ENCODE measurements around the gene KCNMA1. TPM values are rescaled to one million over a fixed set of nuclear protein-coding genes. Genes with fewer than 3 reads are reported as not detected.

KCNMA1 gene
- total RNA-seq, 1 experiment from 2014 or later = 0.45 TPM

GRCh38 chr10:77228559-77228958 is 409.0 kb downstream of the KCNMA1 start:
- peaks cover 6% of the 10 kb centered on the region for H3K9me3 Mint-ChIP-seq (ENCODE audit: low read depth, unreplicated experiment)
- no peak overlapping the region for H3K4me3 Mint-ChIP-seq (ENCODE audit: low read depth, unreplicated experiment)
- no TSS peak for BruUV-seq (replicated peaks)
- H3K27ac Mint-ChIP-seq (ENCODE audit: unreplicated experiment) = no peak overlapping the region
- no peak for DNase-seq
- CTCF ChIA-PET = no interaction called here
- no peaks in the 10 kb centered on the region for H3K36me3 Mint-ChIP-seq (ENCODE audit: insufficient read depth, unreplicated experiment)
- TF ChIP-seq CTCF (IDR thresholded peaks at IDR 0.05; ENCODE audit: unreplicated experiment) = no peak
- intact Hi-C loops (cut with micrococcal nuclease; ENCODE audit: unreplicated experiment) = no loop called here
- peaks cover 53% of the 10 kb centered on the region for H3K4me1 Mint-ChIP-seq (ENCODE audit: low read depth, unreplicated experiment)
- H3K27me3 Mint-ChIP-seq (ENCODE audit: unreplicated experiment) = no peaks in the 10 kb centered on the region

- no peak for DNase-seq
- CTCF ChIA-PET = interaction anchor here (1.5 kb wide), 1 partner anchor 52 kb away, joined by 3 read pairs; no protein-coding TSS in a partner anchor
- Mint-ChIP-seq H3K4me1 (ENCODE audit: low read depth, unreplicated experiment) (peaks cover 55% of the 10 kb centered on the region), H3K9me3 (ENCODE audit: low read depth, unreplicated experiment) (peaks cover 6% of the 10 kb centered on the region), H3K27ac (ENCODE audit: unreplicated experiment) (no peak overlapping the region), H3K4me3 (ENCODE audit: low read depth, unreplicated experiment) (no peak overlapping the region), H3K36me3 (ENCODE audit: insufficient read depth, unreplicated experiment) (no peaks in the 10 kb centered on the region), H3K27me3 (ENCODE audit: unreplicated experiment) (no peaks in the 10 kb centered on the region)
- BruUV-seq (replicated peaks) = no TSS peak
- intact Hi-C loops (cut with micrococcal nuclease; ENCODE audit: unreplicated experiment) = no loop called here
- no peak for TF ChIP-seq CTCF (IDR thresholded peaks at IDR 0.05; ENCODE audit: unreplicated experiment)
These were observed 410.6 kb downstream of the KCNMA1 start for GRCh38 chr10:77226853-77227565.

GRCh38 chr10:77226452-77226851 is 411.2 kb downstream of the KCNMA1 start:
- CTCF ChIA-PET = interaction anchor here (1.5 kb wide), 1 partner anchor 52 kb away, joined by 3 read pairs; no protein-coding TSS in a partner anchor
- Mint-ChIP-seq H3K27me3 (ENCODE audit: unreplicated experiment) (no peaks in the 10 kb centered on the region), H3K4me3 (ENCODE audit: low read depth, unreplicated experiment) (no peak overlapping the region), H3K4me1 (ENCODE audit: low read depth, unreplicated experiment) (peaks cover 55% of the 10 kb centered on the region), H3K9me3 (ENCODE audit: low read depth, unreplicated experiment) (peaks cover 2% of the 10 kb centered on the region), H3K27ac (ENCODE audit: unreplicated experiment) (no peak overlapping the region), H3K36me3 (ENCODE audit: insufficient read depth, unreplicated experiment) (no peaks in the 10 kb centered on the region)
- TF ChIP-seq CTCF (IDR thresholded peaks at IDR 0.05; ENCODE audit: unreplicated experiment) = no peak
- no peak for DNase-seq
- BruUV-seq (replicated peaks) = no TSS peak
- intact Hi-C loops (cut with micrococcal nuclease; ENCODE audit: unreplicated experiment) = no loop called here

GRCh38 chr10:77226020-77226419 is 411.6 kb downstream of the KCNMA1 start:
- TF ChIP-seq CTCF (IDR thresholded peaks at IDR 0.05; ENCODE audit: unreplicated experiment) = no peak
- no peak overlapping the region for H3K4me3 Mint-ChIP-seq (ENCODE audit: low read depth, unreplicated experiment)
- no peaks in the 10 kb centered on the region for H3K9me3 Mint-ChIP-seq (ENCODE audit: low read depth, unreplicated experiment)
- intact Hi-C loops (cut with micrococcal nuclease; ENCODE audit: unreplicated experiment) = no loop called here
- peaks cover 55% of the 10 kb centered on the region for H3K4me1 Mint-ChIP-seq (ENCODE audit: low read depth, unreplicated experiment)
- H3K36me3 Mint-ChIP-seq (ENCODE audit: insufficient read depth, unreplicated experiment) = no peaks in the 10 kb centered on the region
- BruUV-seq (replicated peaks) = no TSS peak
- no peaks in the 10 kb centered on the region for H3K27me3 Mint-ChIP-seq (ENCODE audit: unreplicated experiment)
- no peak overlapping the region for H3K27ac Mint-ChIP-seq (ENCODE audit: unreplicated experiment)
- CTCF ChIA-PET = interaction anchor here (1.5 kb wide), 1 partner anchor 51 kb away, joined by 3 read pairs; no protein-coding TSS in a partner anchor
- DNase-seq = no peak
